C4-2B (cell line): ENCODE data around the gene IL1A.

ENCODE experiments used
- ZFX ChIP-seq: fragments of 450-650 bp; IDR thresholded peaks from 2 replicates; pipeline ENCODE4 v1.6.1; 2017
- TF ChIP-seq, protein P1 (sequence below): fragments of 450-650 bp; conservative IDR thresholded peaks from 2 replicates; pipeline ENCODE4 v1.5.1; 2017; ENCODE audit warnings: mild to moderate bottlenecking

DNA sequence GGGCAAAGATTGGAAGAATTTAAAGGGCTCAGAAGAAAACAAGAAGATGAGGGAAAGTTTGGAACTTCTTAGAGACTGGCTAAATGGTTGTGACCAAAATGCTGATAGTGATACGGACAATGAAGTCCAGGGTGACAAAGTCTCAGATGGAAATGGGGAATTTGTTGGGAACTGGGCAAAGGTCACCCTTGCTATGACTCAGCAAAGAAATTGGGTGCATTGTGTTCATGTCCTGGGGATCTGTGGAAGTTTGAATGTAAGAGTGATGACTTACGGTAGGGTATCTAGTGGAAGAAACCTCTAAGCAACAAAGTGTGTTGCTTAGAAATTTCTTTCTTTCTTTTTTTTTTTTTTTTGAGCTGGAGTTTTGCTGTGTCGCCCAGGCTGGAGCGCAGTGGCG, 6.0 kb upstream of the IL1A start:
- TF ChIP-seq, protein P1, sequence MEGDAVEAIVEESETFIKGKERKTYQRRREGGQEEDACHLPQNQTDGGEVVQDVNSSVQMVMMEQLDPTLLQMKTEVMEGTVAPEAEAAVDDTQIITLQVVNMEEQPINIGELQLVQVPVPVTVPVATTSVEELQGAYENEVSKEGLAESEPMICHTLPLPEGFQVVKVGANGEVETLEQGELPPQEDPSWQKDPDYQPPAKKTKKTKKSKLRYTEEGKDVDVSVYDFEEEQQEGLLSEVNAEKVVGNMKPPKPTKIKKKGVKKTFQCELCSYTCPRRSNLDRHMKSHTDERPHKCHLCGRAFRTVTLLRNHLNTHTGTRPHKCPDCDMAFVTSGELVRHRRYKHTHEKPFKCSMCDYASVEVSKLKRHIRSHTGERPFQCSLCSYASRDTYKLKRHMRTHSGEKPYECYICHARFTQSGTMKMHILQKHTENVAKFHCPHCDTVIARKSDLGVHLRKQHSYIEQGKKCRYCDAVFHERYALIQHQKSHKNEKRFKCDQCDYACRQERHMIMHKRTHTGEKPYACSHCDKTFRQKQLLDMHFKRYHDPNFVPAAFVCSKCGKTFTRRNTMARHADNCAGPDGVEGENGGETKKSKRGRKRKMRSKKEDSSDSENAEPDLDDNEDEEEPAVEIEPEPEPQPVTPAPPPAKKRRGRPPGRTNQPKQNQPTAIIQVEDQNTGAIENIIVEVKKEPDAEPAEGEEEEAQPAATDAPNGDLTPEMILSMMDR: no peak
- no peak for TF ChIP-seq ZFX
